HEK293 (cell line): ENCODE data around the gene IL13.

ENCODE experiments used
- CTCF ChIP-seq: fragments of 450-650 bp; formaldehyde crosslinking; IDR thresholded peaks from 2 replicates; pipeline ENCODE4 v1.5.1; 2016; ENCODE audit warnings: missing biosample characterization, missing genetic modification characterization
- MYNN ChIP-seq: fragments of 450-650 bp; formaldehyde crosslinking; IDR thresholded peaks from 2 replicates; pipeline ENCODE4 v1.5.1; 2016; ENCODE audit warnings: missing biosample characterization, missing genetic modification characterization, borderline replicate concordance
- RBAK ChIP-seq: fragments of 450-650 bp; formaldehyde crosslinking; IDR thresholded peaks from 2 replicates; pipeline ENCODE4 v1.5.1; 2016; ENCODE audit warnings: missing biosample characterization, missing genetic modification characterization
- ZBTB8A ChIP-seq: fragments of 450-650 bp; formaldehyde crosslinking; IDR thresholded peaks from 2 replicates; pipeline ENCODE4 v1.5.1; 2016; ENCODE audit warnings: missing biosample characterization, missing genetic modification characterization
- ZNF121 ChIP-seq: fragments of 450-650 bp; formaldehyde crosslinking; IDR thresholded peaks from 2 replicates; pipeline ENCODE4 v1.5.1; 2016; ENCODE audit warnings: missing biosample characterization, missing genetic modification characterization
- ZNF140 ChIP-seq: fragments of 450-650 bp; formaldehyde crosslinking; IDR thresholded peaks from 2 replicates; pipeline ENCODE4 v1.5.1; 2016; ENCODE audit warnings: missing biosample characterization, missing genetic modification characterization
- ZNF366 ChIP-seq: fragments of 450-650 bp; formaldehyde crosslinking; conservative IDR thresholded peaks from 2 replicates; pipeline ENCODE4 v1.5.1; 2016; ENCODE audit warnings: missing biosample characterization, missing genetic modification characterization
- ZNF391 ChIP-seq: fragments of 450-650 bp; formaldehyde crosslinking; IDR thresholded peaks from 2 replicates; pipeline ENCODE4 v1.5.1; 2016; ENCODE audit warnings: low read depth, missing biosample characterization, missing genetic modification characterization, borderline replicate concordance
- ZNF629 ChIP-seq: fragments of 450-650 bp; formaldehyde crosslinking; IDR thresholded peaks from 2 replicates; pipeline ENCODE4 v1.5.1; 2017; ENCODE audit warnings: missing biosample characterization, missing genetic modification characterization
- ZNF768 ChIP-seq: fragments of 450-650 bp; formaldehyde crosslinking; IDR thresholded peaks from 2 replicates; pipeline ENCODE4 v1.5.1; 2018; ENCODE audit warnings: missing biosample characterization, mild to moderate bottlenecking, missing genetic modification characterization
- ZSCAN16 ChIP-seq: fragments of 450-650 bp; formaldehyde crosslinking; IDR thresholded peaks from 2 replicates; pipeline ENCODE4 v1.5.1; 2016; ENCODE audit warnings: missing biosample characterization, missing genetic modification characterization
- TF ChIP-seq, protein P1 (sequence below): fragments of 450-650 bp; formaldehyde crosslinking; IDR thresholded peaks from 2 replicates; pipeline ENCODE4 v1.5.1; 2016; ENCODE audit warnings: missing biosample characterization, missing genetic modification characterization
- TF ChIP-seq, protein P2 (sequence below): fragments of 450-650 bp; formaldehyde crosslinking; IDR thresholded peaks from 2 replicates; pipeline ENCODE4 v1.5.1; 2016; ENCODE audit warnings: missing biosample characterization, missing genetic modification characterization

GRCh38 chr5:132675936-132676689 lies 18.1 kb downstream of the IL13 start:
- TF ChIP-seq MYNN (no peak), ZNF391 (tag by site-specific recombination) (no peak), ZNF121 (tag by site-specific recombination) (no peak), RBAK (tag by site-specific recombination) (no peak), ZSCAN16 (tag by site-specific recombination) (no peak), CTCF (tag by site-specific recombination) (no peak), ZNF768 (tag by site-specific recombination) (no peak), ZNF366 (tag by site-specific recombination) (no peak), ZNF629 (tag by site-specific recombination) (no peak), ZBTB8A (tag by site-specific recombination) (no peak), ZNF140 (tag by site-specific recombination) (no peak)
- TF ChIP-seq, protein P1, sequence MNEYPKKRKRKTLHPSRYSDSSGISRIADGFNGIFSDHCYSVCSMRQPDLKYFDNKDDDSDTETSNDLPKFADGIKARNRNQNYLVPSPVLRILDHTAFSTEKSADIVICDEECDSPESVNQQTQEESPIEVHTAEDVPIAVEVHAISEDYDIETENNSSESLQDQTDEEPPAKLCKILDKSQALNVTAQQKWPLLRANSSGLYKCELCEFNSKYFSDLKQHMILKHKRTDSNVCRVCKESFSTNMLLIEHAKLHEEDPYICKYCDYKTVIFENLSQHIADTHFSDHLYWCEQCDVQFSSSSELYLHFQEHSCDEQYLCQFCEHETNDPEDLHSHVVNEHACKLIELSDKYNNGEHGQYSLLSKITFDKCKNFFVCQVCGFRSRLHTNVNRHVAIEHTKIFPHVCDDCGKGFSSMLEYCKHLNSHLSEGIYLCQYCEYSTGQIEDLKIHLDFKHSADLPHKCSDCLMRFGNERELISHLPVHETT (tag by site-specific recombination): no peak
- TF ChIP-seq, protein P2, sequence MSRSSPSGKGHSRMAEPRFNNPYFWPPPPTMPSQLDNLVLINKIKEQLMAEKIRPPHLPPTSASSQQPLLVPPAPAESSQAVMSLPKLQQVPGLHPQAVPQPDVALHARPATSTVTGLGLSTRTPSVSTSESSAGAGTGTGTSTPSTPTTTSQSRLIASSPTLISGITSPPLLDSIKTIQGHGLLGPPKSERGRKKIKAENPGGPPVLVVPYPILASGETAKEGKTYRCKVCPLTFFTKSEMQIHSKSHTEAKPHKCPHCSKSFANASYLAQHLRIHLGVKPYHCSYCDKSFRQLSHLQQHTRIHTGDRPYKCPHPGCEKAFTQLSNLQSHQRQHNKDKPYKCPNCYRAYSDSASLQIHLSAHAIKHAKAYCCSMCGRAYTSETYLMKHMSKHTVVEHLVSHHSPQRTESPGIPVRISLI (tag by site-specific recombination): no peak
